GM19438 (cell line): ENCODE data around the gene TTLL11.

ENCODE experiments used
- ATAC-seq: cut with Tn5 transposase; IDR thresholded peaks from one replicate; pipeline ENCODE4 v1.9.1; 2021; ENCODE audit warnings: low read depth; ENCODE audit not compliant: unreplicated experiment

Gene TTLL11

DNA sequence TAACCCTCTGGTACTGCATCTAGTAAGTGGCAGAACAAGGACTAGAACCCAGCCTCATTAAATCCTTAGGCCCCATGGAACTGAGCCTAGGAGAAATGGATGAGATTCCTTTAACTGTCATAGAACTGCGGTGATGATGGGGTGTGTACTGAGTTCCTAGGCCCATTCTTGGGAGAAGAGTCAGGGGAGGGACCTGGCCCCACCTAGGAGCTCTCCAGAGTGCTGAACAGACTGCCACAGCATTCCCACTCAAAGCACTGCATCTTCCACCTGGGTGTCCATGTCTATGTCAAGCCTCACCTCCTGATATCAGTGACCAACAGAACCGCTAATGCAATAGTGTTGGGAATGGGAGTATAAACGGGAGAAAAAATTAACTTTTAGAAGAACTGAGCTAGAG is 36.6 kb downstream of the TTLL11 start:
- ATAC-seq = no peak

DNA sequence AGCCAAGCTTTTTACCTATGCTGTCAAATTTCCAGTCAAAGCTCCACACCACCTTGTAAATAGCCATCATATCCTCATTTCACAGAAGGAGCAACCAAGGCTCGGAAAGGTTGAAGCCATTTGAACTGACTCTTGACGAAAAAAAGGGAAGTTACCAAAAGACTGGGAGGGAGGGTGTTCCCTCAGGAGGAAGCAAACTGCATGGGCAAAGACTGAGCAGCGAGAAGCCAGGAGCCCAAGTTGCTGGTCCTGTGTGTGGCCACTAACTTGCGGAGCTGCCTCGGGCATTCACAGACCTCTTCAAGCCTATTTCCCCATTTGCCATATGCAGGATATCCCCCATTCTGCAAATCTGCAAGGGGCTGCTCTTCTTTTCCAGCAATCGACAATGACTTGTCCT is 37.4 kb downstream of the TTLL11 start:
- ATAC-seq = no peak

DNA sequence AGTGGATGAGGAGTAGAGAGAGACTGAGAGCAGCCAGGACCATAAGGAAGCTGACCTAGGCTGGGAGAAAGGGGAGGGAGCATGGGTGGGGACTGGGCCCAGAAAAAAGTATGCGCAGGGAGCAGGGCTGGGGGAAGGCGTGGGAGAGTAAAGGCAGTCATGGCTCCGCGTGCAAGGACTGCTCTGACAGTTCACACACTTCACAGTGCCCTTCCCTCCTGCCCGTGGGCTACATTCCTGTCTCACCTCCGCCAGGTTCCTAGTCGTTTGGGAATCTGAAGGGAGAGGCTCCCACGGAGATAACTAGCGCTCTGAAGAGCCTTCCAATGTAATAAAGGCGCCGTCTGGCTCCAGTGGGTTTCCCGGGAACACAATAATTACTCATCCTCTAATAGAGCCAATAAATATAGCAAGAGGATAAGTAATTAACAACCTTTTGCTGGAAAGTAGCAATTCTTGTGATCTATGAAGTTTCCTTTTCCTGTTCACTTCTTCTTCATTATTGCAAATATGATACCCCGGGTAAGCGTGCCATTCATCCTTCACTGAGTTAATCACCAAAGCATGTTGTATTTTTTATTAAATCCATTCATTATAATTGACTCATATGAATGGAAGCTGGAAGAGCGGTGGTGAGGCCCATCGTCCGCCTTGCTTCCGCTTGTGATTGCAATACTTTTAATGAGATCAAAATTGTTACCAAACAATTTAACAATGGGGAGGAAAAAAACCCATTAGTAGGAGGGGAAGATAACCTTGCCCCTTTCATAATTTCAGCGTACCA is 39.3 kb downstream of the TTLL11 start:
- no peak for ATAC-seq

DNA sequence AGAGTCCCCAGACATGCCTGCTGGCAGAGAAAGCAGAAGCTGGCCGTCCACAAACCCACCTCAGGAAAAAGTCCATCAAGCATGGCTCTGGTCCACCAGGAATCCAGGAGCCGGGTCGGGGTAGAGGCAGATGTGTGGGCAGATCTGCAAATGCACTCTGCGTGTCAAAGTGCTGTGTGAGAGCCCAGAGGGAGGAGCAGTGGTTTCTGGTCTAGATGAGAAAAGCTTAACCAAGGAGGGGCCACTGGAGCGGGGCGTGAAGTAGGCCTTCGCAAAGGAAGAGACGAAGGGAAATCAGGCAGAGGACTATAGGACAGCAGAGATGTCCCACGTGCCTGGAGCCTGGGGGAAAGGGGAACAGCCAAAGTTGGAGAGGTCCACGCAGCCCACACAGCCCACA is 40.0 kb downstream of the TTLL11 start:
- ATAC-seq = no peak

DNA sequence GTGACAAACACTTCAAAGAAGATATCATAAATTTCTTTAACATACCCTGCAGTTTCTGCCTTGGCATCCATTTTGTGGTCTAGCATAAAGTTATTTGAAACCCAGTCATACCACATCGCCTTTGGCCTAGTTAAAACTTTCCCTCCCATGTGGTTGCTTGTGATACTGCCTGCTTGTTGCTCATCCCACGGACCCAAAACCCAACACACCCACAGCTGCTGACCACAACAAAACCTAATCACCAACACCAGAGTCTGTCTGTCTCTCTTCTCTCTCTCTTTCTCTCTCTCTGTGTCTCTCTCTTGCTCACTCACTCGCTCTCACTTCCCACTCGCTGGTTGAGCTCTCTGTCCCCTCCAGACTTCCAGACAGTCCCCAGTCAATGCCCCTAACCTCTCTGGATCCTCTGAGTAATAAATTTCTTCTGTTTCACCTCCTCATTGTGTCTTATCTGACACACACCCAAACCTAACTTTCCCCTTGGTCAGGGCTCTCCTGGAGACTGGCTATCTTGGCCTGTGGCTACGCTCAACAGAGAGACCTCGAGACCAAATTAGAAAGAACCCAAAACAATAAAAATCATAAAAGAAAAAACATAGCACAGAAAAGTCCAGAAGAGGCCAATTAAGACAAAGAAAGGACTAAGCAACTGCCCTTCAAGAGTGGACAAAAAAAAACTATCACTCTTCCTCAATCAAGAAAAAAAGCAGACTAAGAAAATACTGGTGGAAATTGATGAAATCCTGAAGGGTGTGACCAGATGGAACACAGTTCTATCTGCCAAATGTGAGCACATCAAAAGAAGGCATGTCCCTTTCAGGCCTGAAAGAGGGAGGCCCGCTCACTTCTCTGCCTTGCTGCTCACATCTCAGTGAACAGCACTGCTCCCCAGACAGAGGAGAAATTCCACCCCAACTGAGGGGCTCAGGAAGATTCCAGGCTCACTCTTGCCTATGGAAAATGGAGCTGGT is 41.5 kb downstream of the TTLL11 start:
- no peak for ATAC-seq

DNA sequence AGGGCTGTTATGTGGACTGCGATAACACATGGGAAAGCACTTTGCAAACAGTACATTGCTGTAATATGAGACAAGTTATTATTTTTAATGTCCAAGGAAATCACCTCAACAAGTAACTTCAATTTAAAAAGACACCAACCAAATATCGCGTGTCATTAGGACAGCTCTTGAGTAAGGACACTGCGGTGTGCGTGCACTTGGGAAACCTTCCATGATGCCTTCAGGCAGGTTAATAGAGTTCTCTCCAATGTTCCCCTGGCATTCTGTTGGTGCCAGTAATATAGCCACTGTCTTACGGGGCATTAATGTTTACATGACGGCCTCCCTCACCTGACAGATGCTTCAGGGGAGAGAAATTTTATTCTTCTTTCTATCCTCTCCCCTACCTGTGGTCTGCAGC is 42.9 kb downstream of the TTLL11 start:
- ATAC-seq = no peak

DNA sequence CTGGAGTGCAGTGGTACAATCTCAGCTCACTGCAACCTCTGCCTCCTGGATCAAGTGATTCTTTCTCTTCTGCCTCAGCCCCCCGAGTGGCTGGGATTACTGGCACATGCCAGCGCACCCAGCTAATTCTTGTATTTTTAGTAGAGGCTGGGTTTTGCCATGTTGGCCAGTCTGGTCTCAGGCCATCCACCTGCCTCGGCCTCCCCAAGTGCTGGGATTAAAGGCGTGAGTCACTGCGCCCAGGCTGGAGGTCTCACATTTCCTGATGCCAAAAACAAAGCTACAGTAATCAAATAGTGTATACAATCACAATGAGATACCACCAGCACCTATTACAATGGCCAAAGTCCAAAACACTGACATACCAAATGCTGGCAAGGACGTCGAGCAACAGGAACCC is 51.1 kb downstream of the TTLL11 start:
- ATAC-seq = no peak

DNA sequence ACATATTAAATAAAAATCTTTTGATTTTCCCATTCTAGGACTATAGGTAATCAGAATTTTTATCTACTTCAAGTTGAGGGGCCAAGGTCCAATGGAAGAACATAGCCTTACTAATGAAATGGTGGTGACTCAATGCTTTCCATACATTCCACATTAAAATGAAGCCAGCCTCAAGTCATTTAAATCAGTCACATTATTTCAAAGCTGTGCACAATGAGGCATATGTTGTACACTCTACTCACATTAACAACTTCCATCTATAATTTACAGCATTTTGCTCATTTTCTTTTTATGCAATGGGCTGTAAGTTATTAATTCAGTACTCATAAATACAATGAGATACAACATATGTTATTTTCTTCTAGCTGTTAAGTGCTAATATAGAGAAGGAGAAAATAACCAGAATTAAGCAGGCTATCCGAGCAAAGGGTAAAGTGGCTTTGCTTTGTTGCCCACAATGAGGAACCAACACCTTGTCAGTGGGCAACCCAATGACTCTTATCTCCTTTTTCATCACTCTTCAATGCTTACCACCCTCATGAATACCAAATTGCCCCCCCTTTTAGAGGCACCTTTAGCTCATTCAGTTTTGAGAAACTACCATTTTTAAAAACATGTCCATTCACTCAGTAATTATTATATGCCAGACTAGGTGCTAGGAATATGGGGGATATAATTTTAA is 52.4 kb downstream of the TTLL11 start:
- no peak for ATAC-seq

DNA sequence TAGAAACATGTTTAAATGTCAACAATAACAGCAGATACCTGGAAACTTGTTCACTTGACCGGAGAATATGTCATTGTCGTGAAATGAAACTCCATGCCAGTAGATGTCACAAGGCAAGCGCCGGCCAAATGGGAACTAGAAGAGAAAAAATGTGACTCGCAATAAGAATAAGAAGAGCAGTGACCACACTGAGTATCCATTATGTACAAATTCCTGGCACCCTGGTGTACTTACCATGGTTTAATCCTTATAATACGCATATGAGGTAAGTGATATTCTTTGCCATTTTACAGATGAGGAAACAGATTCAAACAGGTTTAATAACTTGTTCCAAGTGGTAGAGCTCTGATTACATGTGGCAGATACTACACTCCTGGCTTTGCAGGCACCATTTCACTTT is 53.9 kb downstream of the TTLL11 start:
- no peak for ATAC-seq

DNA sequence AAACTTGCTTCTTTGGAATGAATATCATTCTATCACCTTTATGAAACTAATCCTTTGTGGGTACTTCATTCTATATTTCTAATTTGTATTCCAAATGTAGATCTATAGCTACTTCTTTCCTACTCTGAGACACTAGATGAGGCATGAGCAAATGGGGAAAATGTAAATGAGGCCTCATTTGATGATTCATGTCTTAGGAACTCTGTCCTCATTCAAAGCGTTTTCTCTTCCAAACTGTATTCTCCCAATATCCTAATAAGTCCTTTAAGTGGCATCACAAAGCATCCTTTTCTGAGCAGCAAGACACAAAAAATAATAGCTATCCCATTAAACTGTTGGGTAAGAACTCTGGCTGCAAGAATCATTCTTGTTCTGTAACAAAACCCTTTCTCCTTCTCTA is 56.1 kb downstream of the TTLL11 start:
- no peak for ATAC-seq

DNA sequence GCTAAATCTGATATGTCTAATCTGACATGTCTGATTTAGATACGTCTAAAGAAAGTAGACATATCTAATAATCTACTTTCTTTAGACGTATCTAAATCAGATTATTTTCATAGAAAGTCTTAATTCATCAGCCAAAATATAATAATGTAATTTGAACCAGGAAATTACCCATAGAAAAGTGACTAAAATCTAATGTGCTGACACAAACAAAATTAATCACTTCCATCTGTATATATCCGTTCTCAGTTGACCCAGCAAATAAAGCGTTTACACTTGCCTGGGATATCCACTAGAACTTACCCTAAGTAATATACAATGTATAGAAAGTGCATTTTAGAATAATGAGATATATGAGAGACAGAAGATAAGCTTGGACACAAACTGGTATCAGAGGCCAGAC is 56.7 kb downstream of the TTLL11 start:
- ATAC-seq = no peak

DNA sequence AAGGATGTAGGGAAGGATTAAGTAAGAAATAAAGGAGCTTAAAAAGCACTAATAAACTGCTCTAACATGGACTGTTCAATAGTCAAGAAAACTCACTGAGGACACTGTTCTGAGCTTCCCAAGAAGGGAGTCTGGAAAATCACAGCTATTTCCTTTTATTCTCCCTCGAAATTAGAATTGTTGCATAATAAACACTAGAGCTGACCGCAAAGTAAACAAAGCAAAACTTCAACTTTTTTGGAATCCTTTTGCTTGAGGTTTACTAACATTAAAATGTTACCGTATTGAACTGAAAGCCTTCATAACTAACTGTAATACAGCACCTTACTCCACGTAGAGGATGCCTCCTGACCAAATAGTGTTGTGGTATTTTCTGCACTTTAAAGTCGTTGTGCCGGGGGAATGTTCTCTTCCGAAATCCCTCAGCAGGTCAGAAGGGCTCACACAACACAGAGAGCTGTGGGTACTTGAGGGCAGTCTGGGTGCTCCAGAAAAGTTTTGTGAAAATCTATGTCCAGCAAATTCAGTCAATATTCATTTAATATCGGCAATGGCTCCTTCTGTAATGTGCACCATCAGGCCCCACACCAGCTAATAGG is 59.2 kb downstream of the TTLL11 start:
- ATAC-seq = no peak

DNA sequence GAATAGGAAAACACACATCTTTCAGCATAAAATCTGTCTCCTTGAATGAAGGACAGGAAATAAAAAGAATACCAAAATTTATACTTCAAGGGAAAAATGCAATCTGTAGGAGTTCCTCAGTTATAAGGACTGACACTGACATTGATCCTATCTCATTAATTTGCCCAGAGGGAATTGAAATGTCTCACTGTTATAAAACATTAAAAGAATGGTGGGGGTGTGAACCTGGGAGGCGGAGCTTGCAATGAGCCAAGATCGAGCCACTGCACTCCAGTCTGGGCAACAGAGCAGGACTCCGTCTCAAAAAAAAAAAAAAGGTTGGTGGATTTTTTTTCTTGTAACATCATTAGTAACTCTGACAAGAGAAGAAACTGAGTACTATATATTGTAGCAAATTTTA is 60.8 kb downstream of the TTLL11 start:
- no peak for ATAC-seq

DNA sequence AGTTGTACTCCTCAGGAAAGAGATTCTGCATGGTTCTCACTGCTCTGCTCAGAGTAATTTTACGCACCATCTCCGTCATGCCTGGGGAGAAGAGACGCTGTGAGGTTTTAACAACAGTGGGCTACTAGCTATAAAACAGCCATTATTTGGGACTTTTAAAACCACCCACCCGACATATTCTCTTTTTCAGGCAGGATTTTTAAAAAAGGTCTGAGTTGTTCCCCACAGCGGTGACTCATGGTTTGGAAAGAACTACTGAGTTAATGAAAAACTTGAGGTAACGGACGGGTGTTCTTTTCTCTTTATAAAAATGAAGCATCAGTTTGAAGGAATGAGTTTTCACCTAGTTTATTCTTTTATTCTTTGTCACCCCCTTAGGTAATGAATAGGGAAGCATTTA is 61.3 kb downstream of the TTLL11 start:
- ATAC-seq = no peak

DNA sequence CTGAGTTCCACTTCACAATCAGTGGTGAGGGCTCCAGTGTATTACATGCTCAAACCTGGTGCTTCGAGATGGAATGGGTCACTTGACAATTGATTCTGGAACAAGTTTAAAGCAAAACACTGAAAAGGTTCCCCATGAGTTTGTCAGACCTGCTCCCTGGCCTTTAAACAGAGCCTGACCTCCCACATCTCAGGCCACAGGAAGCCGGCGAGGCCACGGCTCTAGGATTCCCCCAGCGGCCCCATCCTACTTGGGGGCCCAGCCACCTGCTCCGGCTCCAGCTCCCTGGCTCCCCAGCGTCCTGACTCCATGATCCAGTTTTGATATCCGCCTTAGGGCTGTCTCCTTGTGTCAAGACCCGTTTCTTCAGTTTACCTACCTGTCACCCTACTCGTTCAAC is 62.0 kb downstream of the TTLL11 start:
- no peak for ATAC-seq

DNA sequence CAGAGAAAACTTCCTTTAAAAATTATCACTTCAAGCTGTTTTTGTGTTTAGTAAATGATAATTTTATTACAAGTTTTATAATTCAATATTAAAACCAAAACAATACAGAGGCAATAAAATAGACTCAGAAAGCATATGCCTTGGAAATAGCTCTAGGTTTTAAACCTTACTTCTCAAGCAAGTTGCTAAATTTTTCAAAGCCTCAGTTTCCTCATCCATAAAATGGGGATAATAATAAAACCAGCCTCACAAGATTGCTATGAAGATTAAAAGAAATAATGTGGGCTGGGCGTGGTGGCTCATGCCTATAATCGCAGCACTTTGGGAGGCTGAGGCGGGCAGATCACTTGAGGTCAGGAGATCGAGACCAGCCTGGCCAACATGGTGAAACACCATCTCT is 62.8 kb downstream of the TTLL11 start:
- no peak for ATAC-seq

DNA sequence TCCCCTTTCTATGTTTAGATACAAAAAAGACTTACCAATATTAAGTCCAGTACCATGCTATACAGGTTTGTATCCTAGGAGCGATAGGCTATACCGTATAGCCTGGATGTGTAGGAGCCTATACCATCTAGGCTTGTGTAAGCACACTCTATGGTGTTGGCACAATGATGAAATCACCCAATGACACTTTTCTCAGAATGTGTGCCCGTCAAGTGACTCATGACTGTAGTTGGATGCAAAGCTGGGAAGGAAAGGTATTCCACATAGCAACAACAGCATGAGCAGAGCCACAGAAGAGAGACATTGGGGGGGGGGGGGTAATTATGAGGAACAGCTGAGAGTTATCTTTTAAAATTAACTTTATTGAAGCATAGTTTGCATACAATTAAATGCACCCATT is 63.2 kb downstream of the TTLL11 start:
- no peak for ATAC-seq

DNA sequence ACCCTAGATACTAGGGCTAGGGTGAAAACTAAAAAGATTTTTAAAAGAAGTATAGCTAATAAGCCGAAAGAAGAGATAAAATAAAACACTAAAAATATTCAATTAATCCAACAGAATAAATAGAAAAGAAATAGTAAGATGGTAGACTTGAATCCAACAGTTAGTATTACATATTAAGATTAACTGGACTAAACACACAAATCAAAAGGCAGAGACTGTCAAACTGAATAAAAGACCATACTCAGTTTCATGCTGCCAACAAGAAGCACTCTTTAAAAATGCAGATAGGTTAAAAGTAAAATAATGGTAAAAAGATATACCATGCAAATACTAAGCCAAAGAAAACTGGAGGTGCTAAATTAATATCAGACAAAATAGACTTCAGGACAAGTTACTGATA is 65.0 kb downstream of the TTLL11 start:
- ATAC-seq = no peak

DNA sequence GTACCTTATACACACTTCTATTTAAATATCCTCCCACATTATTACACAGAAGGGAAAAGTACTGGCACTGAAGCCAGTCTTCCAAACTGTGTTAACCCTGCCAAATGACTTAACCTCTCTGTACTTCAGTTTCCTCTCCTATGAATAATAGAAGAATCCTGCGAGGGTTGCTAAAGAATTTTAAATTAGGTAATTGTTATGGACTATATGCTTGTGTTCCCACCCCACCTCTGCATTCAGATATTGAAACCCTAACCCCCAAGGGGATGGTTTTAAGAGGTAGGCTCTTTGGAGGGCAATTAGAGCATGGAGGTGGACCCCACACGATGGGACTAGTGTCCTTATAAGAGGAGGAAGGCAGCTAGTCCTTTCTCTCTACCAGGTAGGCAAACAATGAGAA is 72.7 kb downstream of the TTLL11 start:
- no peak for ATAC-seq

DNA sequence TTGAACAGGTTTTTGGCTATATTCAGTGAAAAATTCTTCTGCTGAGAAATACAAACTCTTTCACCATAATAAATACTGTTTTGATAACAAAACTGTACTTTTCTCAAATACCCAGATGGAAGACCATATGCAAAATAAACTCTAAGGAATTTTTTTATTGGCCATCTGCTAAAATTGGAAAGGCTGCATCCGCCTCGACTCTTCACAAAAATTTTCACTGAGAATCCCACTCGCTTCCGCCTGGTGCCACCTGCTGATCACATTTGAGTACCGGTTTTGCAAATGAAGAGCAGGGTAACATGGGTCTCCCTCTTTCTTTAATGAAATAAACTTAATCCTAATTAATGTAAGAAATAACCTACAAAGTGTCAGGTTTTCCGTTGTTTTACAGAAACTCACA is 76.4 kb downstream of the TTLL11 start:
- no peak for ATAC-seq

DNA sequence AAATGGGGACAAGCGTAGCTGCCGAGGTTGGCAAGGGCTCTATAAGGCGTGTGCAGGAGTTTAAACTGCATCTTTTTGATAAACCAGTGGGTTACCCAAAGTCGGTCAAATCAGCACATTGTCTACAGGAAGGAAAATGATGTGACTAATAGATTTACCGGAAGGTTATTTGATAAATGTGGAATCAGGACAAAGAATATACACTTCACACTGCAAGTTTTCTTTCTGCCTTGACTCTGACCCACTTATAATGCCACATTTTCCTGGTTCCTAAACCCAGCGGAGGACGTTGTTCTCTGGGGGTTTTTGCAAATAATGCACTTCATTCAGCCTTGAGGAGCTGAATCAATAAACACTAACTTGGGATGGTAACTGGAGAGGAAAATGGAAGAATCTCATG is 76.8 kb downstream of the TTLL11 start:
- ATAC-seq = no peak
